ENCODE data around the gene SLC16A10. TPM values are rescaled to one million over a fixed set of nuclear protein-coding genes. Genes with fewer than 3 reads are reported as not detected.
A peak's percentile ranks its signal among the peaks of the same experiment; 100 is the strongest.

The SLC16A10 gene
- total and polyA plus RNA-seq, 5 donors from 2014 or later, result 24.4 to 39.3 (median 32.0) TPM

DNA sequence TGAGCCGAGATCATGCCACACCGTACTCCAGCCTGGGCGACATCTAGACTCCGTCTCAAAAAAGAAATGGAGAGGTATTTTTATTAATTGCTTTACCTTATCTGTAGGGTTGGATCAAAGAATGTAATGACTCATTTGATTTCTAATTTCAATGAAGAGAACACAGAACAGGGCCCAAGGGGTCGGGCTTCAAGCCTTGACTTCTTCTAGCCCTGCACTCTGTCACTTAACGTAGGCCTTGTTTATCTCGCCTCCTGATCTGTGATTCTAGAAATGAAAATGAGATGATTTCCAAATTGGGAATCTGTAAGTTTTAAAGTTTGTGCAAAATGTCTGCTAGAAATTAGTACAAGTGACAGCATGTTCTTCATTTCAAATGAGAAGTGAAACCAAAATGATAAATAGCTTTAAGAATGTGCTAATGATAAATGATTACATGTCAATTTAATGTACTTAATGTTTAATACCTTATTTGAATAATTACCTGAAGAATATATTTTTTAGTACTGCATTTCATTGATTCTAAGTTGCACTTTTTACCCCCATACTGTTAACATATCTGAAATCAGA lies 180.5 kb downstream of the SLC16A10 start:
- H3K36me3 Mint-ChIP-seq, result peaks cover 46% of the 10 kb centered on the region
- Histone ChIP-seq H3K4me1 (ENCODE audit: control insufficient read depth, insufficient read depth, low read length, poor library complexity, severe bottlenecking) (peaks cover 8% of the 10 kb centered on the region), H3K9me3 (ENCODE audit: control insufficient read depth in 2 of 2, low read length in 2 of 2) (no peaks in the 10 kb centered on the region), H3K36me3 (ENCODE audit: control insufficient read depth, insufficient read depth, low read length) (peaks cover 41% of the 10 kb centered on the region), H3K27me3 (ENCODE audit: control insufficient read depth, insufficient read depth, low read length) (no peaks in the 10 kb centered on the region), H3K27ac (ENCODE audit: insufficient read depth, low read length, poor library complexity, severe bottlenecking) (no peak overlapping the region), H3K4me3 (ENCODE audit: low read depth, low read length) (no peak overlapping the region)
- H3K4me1 Mint-ChIP-seq, result peaks cover 5 to 28% (median 23%) of the 10 kb centered on the region in 4 donors
- H3K4me3 Mint-ChIP-seq, result peak overlapping the region in 2 of 4 donors; percentile 22 to 34
- H3K9me3 Mint-ChIP-seq, result peaks cover 0 to 2% (median 0%) of the 10 kb centered on the region in 7 donors
- no peaks in the 10 kb centered on the region for H3K27me3 Mint-ChIP-seq
- ATAC-seq (ENCODE audit: low read depth in 2 of 2), result no peak
- H3K27ac Mint-ChIP-seq, result peak overlapping the region in 1 of 3 donors; percentile 26
- no peak for DNase-seq

GRCh38 chr6:111269401-111269970 lies 182.2 kb downstream of the SLC16A10 start:
- Histone ChIP-seq H3K4me3 (ENCODE audit: low read depth, low read length) (no peak overlapping the region), H3K4me1 (ENCODE audit: control insufficient read depth, insufficient read depth, low read length, poor library complexity, severe bottlenecking) (peaks cover 8% of the 10 kb centered on the region), H3K27ac (ENCODE audit: insufficient read depth, low read length, poor library complexity, severe bottlenecking) (no peak overlapping the region), H3K36me3 (ENCODE audit: control insufficient read depth, insufficient read depth, low read length) (peaks cover 48% of the 10 kb centered on the region), H3K27me3 (ENCODE audit: control insufficient read depth, insufficient read depth, low read length) (no peaks in the 10 kb centered on the region), H3K9me3 (ENCODE audit: control insufficient read depth in 2 of 2, low read length in 2 of 2) (peaks cover 5 to 13% of the 10 kb centered on the region in 2 experiments)
- peaks cover 1 to 11% (median 5%) of the 10 kb centered on the region in 7 donors for H3K9me3 Mint-ChIP-seq
- no peak for ATAC-seq (ENCODE audit: low read depth in 2 of 2)
- peak overlapping the region in 1 of 3 donors; percentile 17 for H3K27ac Mint-ChIP-seq
- H3K27me3 Mint-ChIP-seq, result no peaks in the 10 kb centered on the region
- H3K36me3 Mint-ChIP-seq, result peaks cover 63% of the 10 kb centered on the region
- peaks cover 10 to 27% (median 21%) of the 10 kb centered on the region in 4 donors for H3K4me1 Mint-ChIP-seq
- no peak for DNase-seq
- H3K4me3 Mint-ChIP-seq, result no peak overlapping the region

DNA sequence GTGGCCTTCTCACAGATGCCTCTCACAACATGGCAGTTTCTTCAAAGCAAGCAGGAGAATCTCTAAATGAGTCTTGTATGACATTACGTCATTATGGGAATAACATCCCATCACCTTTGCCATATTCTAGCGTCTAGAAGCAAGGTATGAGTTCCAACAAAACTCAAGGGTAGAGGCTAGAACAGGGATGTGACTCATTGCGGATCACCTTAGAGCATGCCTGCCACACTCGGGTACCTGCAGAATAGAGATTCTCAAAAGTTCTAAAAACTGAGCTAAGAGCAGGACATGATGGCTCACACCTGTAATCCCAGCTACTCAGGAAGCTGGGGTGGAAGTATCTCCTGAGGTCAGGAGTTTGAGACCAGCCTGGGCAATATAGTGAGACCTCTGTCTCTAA lies 182.8 kb downstream of the SLC16A10 start:
- no peaks in the 10 kb centered on the region for H3K27me3 Mint-ChIP-seq
- peaks cover 11 to 19% of the 10 kb centered on the region in 2 experiments for H3K9me3 ChIP-seq (ENCODE audit: control insufficient read depth in 2 of 2, low read length in 2 of 2)
- DNase-seq, result no peak
- H3K36me3 Mint-ChIP-seq, result peaks cover 69% of the 10 kb centered on the region
- H3K27me3 ChIP-seq (ENCODE audit: control insufficient read depth, insufficient read depth, low read length), result no peaks in the 10 kb centered on the region
- ATAC-seq (ENCODE audit: low read depth in 2 of 2), result no peak
- H3K27ac ChIP-seq (ENCODE audit: insufficient read depth, low read length, poor library complexity, severe bottlenecking), result no peak overlapping the region
- peaks cover 1 to 17% (median 6%) of the 10 kb centered on the region in 7 donors for H3K9me3 Mint-ChIP-seq
- H3K27ac Mint-ChIP-seq, result no peak overlapping the region
- H3K4me1 ChIP-seq (ENCODE audit: control insufficient read depth, insufficient read depth, low read length, poor library complexity, severe bottlenecking), result peaks cover 8% of the 10 kb centered on the region
- peaks cover 50% of the 10 kb centered on the region for H3K36me3 ChIP-seq (ENCODE audit: control insufficient read depth, insufficient read depth, low read length)
- H3K4me3 Mint-ChIP-seq, result no peak overlapping the region
- no peak overlapping the region for H3K4me3 ChIP-seq (ENCODE audit: low read depth, low read length)
- peaks cover 13 to 27% (median 21%) of the 10 kb centered on the region in 4 donors for H3K4me1 Mint-ChIP-seq

GRCh38 chr6:111274593-111275217 lies 187.4 kb downstream of the SLC16A10 start:
- Histone ChIP-seq H3K27ac (ENCODE audit: insufficient read depth, low read length, poor library complexity, severe bottlenecking) (no peak overlapping the region), H3K27me3 (ENCODE audit: control insufficient read depth, insufficient read depth, low read length) (no peaks in the 10 kb centered on the region), H3K9me3 (ENCODE audit: control insufficient read depth in 2 of 2, low read length in 2 of 2) (peaks cover 18 to 25% of the 10 kb centered on the region in 2 experiments), H3K4me3 (ENCODE audit: low read depth, low read length) (no peak overlapping the region), H3K36me3 (ENCODE audit: control insufficient read depth, insufficient read depth, low read length) (peaks cover 66% of the 10 kb centered on the region), H3K4me1 (ENCODE audit: control insufficient read depth, insufficient read depth, low read length, poor library complexity, severe bottlenecking) (no peaks in the 10 kb centered on the region)
- Mint-ChIP-seq H3K36me3 (peaks cover 69% of the 10 kb centered on the region), H3K4me1 (peaks cover 0 to 8% (median 5%) of the 10 kb centered on the region in 4 donors), H3K9me3 (peaks cover 3 to 24% (median 15%) of the 10 kb centered on the region in 7 donors), H3K27ac (peak overlapping the region in 1 of 3 donors; percentile 88), H3K4me3 (no peak overlapping the region), H3K27me3 (no peaks in the 10 kb centered on the region)
- no peak for ATAC-seq (ENCODE audit: low read depth in 2 of 2)
- no peak for DNase-seq

GRCh38 chr6:111276335-111276734 lies 189.0 kb downstream of the SLC16A10 start:
- H3K27me3 Mint-ChIP-seq, result no peaks in the 10 kb centered on the region
- no peak overlapping the region for H3K27ac Mint-ChIP-seq
- ATAC-seq (ENCODE audit: low read depth in 2 of 2) (no peak), DNase-seq (no peak)
- H3K27ac ChIP-seq (ENCODE audit: insufficient read depth, low read length, poor library complexity, severe bottlenecking), result no peak overlapping the region
- no peak overlapping the region for H3K4me3 Mint-ChIP-seq
- no peaks in the 10 kb centered on the region for H3K27me3 ChIP-seq (ENCODE audit: control insufficient read depth, insufficient read depth, low read length)
- H3K36me3 ChIP-seq (ENCODE audit: control insufficient read depth, insufficient read depth, low read length), result peaks cover 66% of the 10 kb centered on the region
- peaks cover 4 to 24% (median 15%) of the 10 kb centered on the region in 7 donors for H3K9me3 Mint-ChIP-seq
- peaks cover 18 to 25% of the 10 kb centered on the region in 2 experiments for H3K9me3 ChIP-seq (ENCODE audit: control insufficient read depth in 2 of 2, low read length in 2 of 2)
- peaks cover 74% of the 10 kb centered on the region for H3K36me3 Mint-ChIP-seq
- no peak overlapping the region for H3K4me3 ChIP-seq (ENCODE audit: low read depth, low read length)
- peaks cover 0 to 11% (median 5%) of the 10 kb centered on the region in 4 donors for H3K4me1 Mint-ChIP-seq
- no peaks in the 10 kb centered on the region for H3K4me1 ChIP-seq (ENCODE audit: control insufficient read depth, insufficient read depth, low read length, poor library complexity, severe bottlenecking)

GRCh38 chr6:111276736-111277135 lies 189.4 kb downstream of the SLC16A10 start:
- peaks cover 66% of the 10 kb centered on the region for H3K36me3 ChIP-seq (ENCODE audit: control insufficient read depth, insufficient read depth, low read length)
- ATAC-seq (ENCODE audit: low read depth in 2 of 2), result no peak
- peak overlapping the region in 1 of 3 donors; percentile 26 for H3K27ac Mint-ChIP-seq

DNA sequence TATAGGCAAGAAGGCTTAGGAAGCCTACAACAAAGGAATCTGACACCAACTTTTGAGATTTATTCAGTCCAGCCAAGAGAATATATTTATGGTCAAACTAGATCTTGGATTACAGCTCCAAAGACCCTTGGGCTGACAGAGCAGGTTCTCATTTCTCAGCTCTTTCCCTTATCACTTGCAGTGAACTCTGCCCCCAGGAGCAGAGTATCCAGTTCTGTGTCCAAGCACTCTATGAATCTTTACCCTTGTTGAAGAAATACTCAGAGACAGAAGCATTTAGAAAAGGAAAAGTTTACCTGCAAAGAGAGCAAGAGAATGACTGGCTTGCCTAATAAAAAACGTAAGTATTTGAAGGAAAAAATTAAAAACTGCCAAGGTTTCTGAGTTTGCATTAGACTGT lies 190.5 kb downstream of the SLC16A10 start:
- DNase-seq (no peak), ATAC-seq (ENCODE audit: low read depth in 2 of 2) (no peak)
- no peaks in the 10 kb centered on the region for H3K4me1 ChIP-seq (ENCODE audit: control insufficient read depth, insufficient read depth, low read length, poor library complexity, severe bottlenecking)
- no peak overlapping the region for H3K4me3 ChIP-seq (ENCODE audit: low read depth, low read length)
- Mint-ChIP-seq H3K27ac (no peak overlapping the region), H3K36me3 (peaks cover 85% of the 10 kb centered on the region), H3K4me3 (no peak overlapping the region), H3K4me1 (peaks cover 0 to 11% (median 5%) of the 10 kb centered on the region in 4 donors), H3K27me3 (no peaks in the 10 kb centered on the region), H3K9me3 (peaks cover 4 to 24% (median 13%) of the 10 kb centered on the region in 7 donors)
- H3K27me3 ChIP-seq (ENCODE audit: control insufficient read depth, insufficient read depth, low read length), result no peaks in the 10 kb centered on the region
- peaks cover 18 to 25% of the 10 kb centered on the region in 2 experiments for H3K9me3 ChIP-seq (ENCODE audit: control insufficient read depth in 2 of 2, low read length in 2 of 2)
- no peak overlapping the region for H3K27ac ChIP-seq (ENCODE audit: insufficient read depth, low read length, poor library complexity, severe bottlenecking)
- H3K36me3 ChIP-seq (ENCODE audit: control insufficient read depth, insufficient read depth, low read length), result peaks cover 66% of the 10 kb centered on the region

More at GRCh38 chr6:111276736-111277135, 189.4 kb downstream of the SLC16A10 start:
- no peak overlapping the region for H3K27ac ChIP-seq (ENCODE audit: insufficient read depth, low read length, poor library complexity, severe bottlenecking)
- DNase-seq, result no peak
- no peak overlapping the region for H3K4me3 ChIP-seq (ENCODE audit: low read depth, low read length)
- peaks cover 0 to 11% (median 5%) of the 10 kb centered on the region in 4 donors for H3K4me1 Mint-ChIP-seq
- H3K4me3 Mint-ChIP-seq, result no peak overlapping the region
- no peaks in the 10 kb centered on the region for H3K4me1 ChIP-seq (ENCODE audit: control insufficient read depth, insufficient read depth, low read length, poor library complexity, severe bottlenecking)
- no peaks in the 10 kb centered on the region for H3K27me3 ChIP-seq (ENCODE audit: control insufficient read depth, insufficient read depth, low read length)
- no peaks in the 10 kb centered on the region for H3K27me3 Mint-ChIP-seq
- H3K36me3 Mint-ChIP-seq, result peaks cover 75% of the 10 kb centered on the region
- peaks cover 4 to 24% (median 15%) of the 10 kb centered on the region in 7 donors for H3K9me3 Mint-ChIP-seq
- peaks cover 18 to 25% of the 10 kb centered on the region in 2 experiments for H3K9me3 ChIP-seq (ENCODE audit: control insufficient read depth in 2 of 2, low read length in 2 of 2)

All from CD4-positive, CD25-positive, alpha-beta regulatory T cell (primary cell).